ENCODE results near the gene FURIN. TPM values are rescaled to one million over a fixed set of nuclear protein-coding genes. Genes with fewer than 3 reads are reported as not detected.

Gene FURIN
- total and polyA plus RNA-seq, 9 of the 15 experiments (the other 6 are each of a cell fraction or from before 2014, with no cell fraction given) = 0.92 to 99.9 (median 34.8) TPM

DNA sequence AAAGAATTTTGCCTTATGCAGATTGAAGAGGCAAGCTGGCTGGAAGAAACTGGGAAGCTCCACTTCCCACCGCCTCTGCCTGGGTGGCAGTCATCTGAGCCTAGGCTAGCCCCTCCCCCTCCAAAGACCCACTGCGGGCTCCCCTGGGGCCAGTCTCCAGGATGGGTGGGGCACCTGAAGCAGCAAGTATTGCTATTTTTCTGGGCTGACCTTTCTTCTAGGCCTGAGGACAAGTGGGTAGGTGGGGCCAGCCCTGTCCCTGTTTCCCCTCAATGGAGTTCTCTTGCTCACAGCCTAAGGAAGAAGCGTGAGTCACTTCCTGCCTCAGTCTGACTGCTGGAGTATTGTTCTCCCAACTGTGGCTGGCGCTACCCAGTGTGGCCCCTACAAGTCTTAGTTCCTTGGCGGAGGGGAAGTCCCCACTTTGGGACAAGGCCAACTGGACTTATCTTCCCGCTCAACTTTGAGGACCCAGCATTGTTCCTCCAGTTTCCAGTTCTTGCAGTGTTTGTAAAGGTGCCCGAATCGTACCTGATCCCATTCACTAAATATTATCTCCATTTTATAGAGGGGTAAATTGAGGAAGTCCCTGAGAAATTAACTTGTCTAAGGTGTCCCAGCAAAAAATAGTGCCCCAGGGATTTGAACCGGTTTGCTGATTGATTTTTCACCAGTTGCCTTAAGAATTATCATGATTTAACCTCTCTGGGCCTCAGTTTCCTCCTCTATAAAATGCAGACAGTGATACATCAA lies 1.4 kb downstream of the FURIN start (continued):
- TF ChIP-seq YY1 (IDR thresholded peaks at IDR 0.05; ENCODE audit: borderline replicate concordance in 1 of 3, control insufficient read depth in 1 of 3, extremely low read depth in 1 of 3, insufficient read depth in 3 of 3, insufficient read length in 1 of 3, insufficient replicate concordance in 2 of 3, low read depth in 1 of 3, low read length in 2 of 3) (peak in 1 of 3 experiments; percentile 72), POU5F1 (IDR thresholded peaks at IDR 0.05; ENCODE audit: borderline replicate concordance, low read depth, low read length, partially characterized antibody) (no peak), ZBED1 (IDR thresholded peaks at IDR 0.05) (0 out of 2 replicates have a peak, but pooled peaks have one; percentile 36), JUN (IDR thresholded peaks at IDR 0.05; ENCODE audit: borderline replicate concordance, low read depth, low read length) (peak; percentile 77), JUN (CRISPR knock-in tag; IDR thresholded peaks at IDR 0.05; ENCODE audit: borderline replicate concordance) (no peak; the same call in 1 of the 2 replicates), RFX5 (IDR thresholded peaks at IDR 0.05; ENCODE audit: low read depth, low read length) (no peak), XRCC3 (IDR thresholded peaks at IDR 0.05) (no peak), ZNF561 (CRISPR knock-in tag; conservative IDR thresholded peaks at IDR 0.05) (no peak), RAD51 (IDR thresholded peaks at IDR 0.05; ENCODE audit: borderline replicate concordance, low read depth) (no peak), TARDBP (IDR thresholded peaks at IDR 0.05) (peak; percentile 36; the same call in 1 of the 2 replicates), BCOR (IDR thresholded peaks at IDR 0.05) (0 out of 2 replicates have a peak, but pooled peaks have one; percentile 38), ZEB2 (IDR thresholded peaks at IDR 0.05) (no peak), ZNF507 (tag; conservative IDR thresholded peaks at IDR 0.05) (no peak), ZNF282 (CRISPR knock-in tag; IDR thresholded peaks at IDR 0.05) (no peak), MYNN (IDR thresholded peaks at IDR 0.05) (peak; percentile 50; the same call in 1 of the 2 replicates), MYNN (CRISPR knock-in tag; IDR thresholded peaks at IDR 0.05) (no peak), ZNF395 (CRISPR knock-in tag; IDR thresholded peaks at IDR 0.05) (0 out of 2 replicates have a peak, but pooled peaks have one; percentile 14), ILF3 (IDR thresholded peaks at IDR 0.05; ENCODE audit: borderline replicate concordance) (0 out of 2 replicates have a peak, but pooled peaks have one; percentile 62), NELFE (IDR thresholded peaks at IDR 0.05; ENCODE audit: insufficient read depth, insufficient read length) (no peak), ZBTB17 (CRISPR knock-in tag; IDR thresholded peaks at IDR 0.05) (0 out of 2 replicates have a peak, but pooled peaks have one; percentile 14), CBX8 (IDR thresholded peaks at IDR 0.05; ENCODE audit: borderline replicate concordance, extremely low read depth, low read depth, low read length, poor library complexity, severe bottlenecking) (no peak)
- TF ChIP-seq, protein P1, sequence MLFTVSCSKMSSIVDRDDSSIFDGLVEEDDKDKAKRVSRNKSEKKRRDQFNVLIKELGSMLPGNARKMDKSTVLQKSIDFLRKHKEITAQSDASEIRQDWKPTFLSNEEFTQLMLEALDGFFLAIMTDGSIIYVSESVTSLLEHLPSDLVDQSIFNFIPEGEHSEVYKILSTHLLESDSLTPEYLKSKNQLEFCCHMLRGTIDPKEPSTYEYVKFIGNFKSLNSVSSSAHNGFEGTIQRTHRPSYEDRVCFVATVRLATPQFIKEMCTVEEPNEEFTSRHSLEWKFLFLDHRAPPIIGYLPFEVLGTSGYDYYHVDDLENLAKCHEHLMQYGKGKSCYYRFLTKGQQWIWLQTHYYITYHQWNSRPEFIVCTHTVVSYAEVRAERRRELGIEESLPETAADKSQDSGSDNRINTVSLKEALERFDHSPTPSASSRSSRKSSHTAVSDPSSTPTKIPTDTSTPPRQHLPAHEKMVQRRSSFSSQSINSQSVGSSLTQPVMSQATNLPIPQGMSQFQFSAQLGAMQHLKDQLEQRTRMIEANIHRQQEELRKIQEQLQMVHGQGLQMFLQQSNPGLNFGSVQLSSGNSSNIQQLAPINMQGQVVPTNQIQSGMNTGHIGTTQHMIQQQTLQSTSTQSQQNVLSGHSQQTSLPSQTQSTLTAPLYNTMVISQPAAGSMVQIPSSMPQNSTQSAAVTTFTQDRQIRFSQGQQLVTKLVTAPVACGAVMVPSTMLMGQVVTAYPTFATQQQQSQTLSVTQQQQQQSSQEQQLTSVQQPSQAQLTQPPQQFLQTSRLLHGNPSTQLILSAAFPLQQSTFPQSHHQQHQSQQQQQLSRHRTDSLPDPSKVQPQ (CRISPR knock-in tag; IDR thresholded peaks at IDR 0.05; ENCODE audit: borderline replicate concordance) = 0 out of 2 replicates have a peak, but pooled peaks have one; percentile 41

Measured in K562 (cell line).